HG03521 (cell line): ENCODE data around the gene ADGRD1.
A peak's percentile ranks its signal among the peaks of the same experiment; 100 is the strongest.

Experiments used
- ATAC-seq: cut with Tn5 transposase; IDR thresholded peaks from one replicate; pipeline ENCODE4 v1.9.1; 2021; ENCODE audit warnings: mild to moderate bottlenecking, moderate library complexity; ENCODE audit not compliant: unreplicated experiment

Gene ADGRD1

DNA sequence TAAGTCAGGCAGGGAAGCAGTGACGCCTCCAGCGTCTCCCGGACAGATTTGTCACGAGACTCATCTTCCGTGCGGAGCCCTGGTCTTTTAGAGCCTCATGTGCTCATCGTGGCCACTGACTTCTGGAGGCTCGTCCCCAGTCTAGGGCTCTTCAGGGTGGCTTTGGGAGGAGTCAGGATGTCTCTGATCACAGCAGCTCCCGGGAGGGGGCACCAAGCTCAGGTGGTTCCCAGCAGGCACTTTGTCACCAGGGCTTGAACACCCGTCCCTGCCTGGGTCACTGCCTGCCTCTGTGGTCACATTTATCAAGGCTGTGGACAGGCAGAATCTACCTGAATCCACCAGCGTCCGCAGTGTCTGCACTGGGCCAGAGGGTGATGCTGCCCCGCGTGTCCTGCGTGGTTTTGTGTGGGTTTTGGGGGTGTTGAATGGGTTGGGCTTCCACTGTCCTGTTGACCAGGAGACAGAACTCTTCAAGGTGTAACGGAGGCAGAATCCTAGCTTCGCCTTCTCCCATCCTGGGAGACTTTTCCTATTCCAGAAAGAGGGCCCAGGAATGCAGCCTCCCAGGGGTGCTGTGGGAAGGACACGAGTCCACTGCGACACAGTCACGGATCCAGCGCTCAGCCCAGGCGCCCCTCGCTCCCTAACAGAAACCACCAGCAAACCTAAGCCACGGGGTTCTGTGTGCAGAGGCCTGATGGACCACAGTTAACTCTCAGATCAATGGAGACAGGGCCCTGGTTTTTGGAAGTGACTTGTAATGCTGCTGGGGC lies 132.3 kb downstream of the ADGRD1 start:
- no peak for ATAC-seq

DNA sequence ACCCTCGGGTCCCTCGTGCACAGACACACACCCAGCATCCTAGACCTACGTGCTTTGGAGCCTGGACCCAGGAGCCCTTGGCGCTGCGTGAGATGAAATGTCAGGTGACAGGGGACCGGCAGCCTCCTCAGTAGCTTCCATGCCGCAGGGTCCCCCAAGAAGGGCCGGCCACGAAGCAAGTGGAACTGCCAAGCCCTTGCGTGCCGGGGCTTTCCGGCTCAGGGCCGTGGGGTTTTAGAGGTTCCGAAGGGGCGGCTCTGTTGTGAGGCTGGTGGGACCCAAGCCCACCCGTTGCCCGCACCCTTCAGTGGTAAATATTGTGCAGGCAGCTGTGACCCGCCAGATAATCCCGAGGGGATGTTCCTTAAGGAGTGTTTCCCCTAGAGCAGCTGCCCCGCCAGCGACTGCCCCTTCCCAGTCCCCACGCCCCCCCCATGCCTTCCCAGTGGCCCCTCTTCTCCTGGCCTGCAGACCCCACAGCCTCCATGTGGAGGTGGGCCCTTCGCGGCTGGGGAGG lies 133.7 kb downstream of the ADGRD1 start:
- no peak for ATAC-seq

GRCh38 chr12:131087991-131088700 lies 134.4 kb downstream of the ADGRD1 start:
- ATAC-seq: no peak

DNA sequence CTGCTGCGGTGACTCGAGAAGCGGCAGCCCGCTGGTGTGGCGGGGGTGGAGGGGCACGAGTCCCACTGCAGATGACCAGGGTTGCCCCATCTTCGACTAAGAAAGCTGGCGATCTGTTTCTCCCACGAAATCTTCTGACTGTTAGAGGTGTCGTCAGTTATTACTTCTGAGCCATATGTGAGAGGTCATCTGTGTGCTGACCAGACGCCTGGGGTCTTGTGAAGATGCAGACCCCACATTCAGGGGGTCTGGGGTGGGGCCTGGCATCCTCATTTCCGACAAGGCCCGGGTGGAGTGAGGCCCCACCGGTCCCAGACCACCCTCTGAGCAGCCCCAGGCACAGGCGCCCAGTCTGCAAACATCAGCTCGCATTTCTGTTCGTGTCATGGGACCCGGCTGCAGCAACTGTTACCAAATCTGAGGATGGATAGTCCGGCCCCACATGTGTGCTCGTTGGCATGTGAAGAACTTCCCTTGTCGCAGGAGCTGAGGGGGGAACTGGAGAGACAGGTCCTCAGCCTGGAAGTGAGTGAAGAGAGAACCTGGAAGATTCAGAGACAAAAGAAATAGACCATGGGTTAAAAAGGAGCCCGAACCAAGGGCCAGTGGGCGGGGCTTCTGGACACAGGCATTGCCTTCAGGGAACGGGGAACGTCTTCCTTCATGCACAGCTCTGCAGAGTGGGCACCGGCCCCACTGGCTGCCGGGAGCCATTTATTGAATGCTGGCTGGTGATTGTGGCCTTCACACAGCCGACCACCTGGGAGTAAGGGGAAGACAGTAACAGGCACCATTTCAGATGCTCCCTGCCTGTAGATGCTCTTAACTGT lies 135.2 kb downstream of the ADGRD1 start:
- no peak for ATAC-seq

- ATAC-seq: no peak
Measured at GRCh38 chr12:131089531-131090273, 136.0 kb downstream of the ADGRD1 start.

GRCh38 chr12:131090274-131091210 lies 136.8 kb downstream of the ADGRD1 start:
- ATAC-seq: no peak

DNA sequence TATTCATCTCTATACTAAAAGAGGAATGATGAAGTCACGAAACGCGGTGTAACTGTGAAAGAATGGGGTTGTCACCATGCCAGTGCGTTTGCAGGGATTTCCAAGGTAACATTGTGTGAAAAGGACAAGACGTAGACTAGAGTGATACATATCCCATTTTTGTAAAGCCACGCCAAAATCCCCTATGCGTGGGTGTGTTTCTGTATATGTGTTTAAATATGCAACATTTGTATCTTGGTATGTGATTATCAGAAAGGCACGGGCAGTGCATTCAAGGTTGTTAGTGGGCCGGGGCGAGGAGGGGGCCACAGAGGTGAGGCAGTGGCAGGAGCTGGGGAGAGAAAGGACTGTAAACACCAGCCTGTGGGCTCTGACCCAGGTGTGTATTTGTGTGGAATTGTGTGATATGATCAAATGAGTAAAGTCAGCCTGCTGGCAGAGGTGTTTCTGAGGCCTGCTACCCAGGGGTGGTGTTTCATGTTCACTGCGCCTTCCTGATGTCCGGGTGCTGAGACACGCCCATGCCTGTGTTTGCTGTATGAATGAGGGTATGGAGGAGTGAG lies 137.8 kb downstream of the ADGRD1 start:
- no peak for ATAC-seq

DNA sequence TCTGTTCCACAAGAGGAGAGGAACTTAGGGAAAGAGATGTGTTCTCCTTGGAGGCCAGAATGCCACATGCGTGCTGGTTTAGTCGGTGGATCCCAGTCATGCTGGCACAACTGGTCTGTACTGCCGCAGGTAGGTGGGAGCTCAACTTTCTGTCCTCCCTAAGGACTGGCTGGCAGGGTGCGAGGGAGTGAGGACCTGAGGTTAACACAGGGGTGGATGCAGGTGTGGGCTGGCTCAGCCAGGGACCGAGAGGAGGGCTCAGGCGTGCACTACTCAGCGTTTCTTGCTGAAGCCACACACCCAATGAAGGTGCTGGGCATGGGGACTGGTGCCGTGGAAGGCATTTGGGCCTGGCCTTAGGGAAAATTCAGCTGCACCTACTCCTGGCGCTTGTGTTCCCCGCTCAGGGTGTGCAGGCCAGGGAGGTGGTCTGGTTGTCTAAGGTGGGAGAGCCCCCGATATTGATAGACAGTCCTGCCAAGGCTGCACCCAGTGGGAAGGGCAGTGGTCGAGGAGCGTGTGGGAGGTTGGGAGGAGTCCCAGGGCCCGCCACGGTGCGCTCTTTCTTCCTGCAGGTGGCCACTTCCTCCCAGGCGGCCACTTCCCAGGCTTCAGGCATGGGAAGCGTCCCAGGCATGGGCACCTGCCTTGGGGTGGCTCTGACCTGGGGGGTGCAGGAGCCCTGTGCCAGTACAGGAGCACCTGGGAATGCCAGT lies 138.4 kb downstream of the ADGRD1 start:
- no peak for ATAC-seq

GRCh38 chr12:131092901-131093603 lies 139.3 kb downstream of the ADGRD1 start:
- peak; percentile 44 for ATAC-seq

DNA sequence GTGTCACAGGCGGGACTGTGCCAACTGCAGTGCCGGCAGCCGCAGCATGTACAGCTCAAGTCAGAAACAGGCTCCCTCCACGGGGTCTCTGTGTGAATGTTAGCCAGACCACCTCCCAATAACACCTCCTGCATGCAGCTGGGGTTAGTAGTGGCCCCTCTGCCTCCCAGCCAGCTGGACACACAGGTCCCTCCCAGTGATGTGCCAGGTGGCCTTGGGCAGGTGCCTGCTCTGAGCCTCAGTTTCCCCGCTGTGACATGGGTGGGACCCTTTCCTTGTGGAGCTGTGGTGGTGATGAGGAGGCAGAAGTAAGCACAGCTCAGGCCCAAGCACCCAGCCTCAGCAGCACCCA lies 139.9 kb downstream of the ADGRD1 start:
- no peak for ATAC-seq

DNA sequence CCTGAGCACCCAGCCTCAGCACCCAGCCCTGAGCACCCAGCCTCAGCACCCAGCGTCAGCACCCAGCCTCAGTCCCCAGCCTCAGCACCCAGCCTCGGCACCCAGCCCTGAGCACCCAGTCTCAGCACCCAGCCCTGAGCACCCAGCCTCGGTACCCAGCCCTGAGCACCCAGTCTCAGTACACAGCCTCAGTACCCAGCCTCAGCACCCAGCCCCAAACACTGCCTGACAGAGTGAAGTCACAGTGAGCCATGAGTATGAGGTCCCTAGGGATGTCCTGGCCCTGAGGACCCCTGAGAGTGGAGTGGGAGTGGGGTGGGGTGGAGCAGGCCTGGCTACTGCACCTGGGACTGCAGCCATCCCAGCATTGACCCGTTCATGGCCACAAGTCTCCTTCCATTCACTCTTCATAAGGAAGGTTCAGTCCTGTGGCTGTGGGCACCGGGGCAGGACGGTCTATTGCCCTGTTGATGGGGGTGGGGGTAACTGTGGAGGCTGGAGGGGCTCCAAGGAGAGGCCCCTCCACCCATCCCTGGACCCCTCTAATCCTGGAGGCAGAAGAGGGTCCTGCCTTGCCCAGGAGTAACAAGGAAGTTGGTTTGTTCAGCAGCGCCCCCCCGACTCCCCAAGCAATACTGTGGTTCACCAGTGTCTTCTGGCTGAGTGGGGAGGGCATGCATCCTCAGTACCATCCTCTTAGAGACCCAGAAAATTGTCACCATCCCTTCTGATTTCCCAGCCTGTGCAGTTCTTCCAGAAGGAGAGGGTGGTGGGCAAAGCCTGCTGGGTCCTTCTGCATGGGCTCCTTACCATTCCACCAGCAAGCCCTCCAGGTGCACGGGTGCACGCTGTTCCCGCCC lies 140.5 kb downstream of the ADGRD1 start:
- ATAC-seq: no peak

GRCh38 chr12:131094831-131095805 lies 141.4 kb downstream of the ADGRD1 start:
- no peak for ATAC-seq

- no peak for ATAC-seq
Measured at GRCh38 chr12:131095826-131096680, 142.3 kb downstream of the ADGRD1 start.

DNA sequence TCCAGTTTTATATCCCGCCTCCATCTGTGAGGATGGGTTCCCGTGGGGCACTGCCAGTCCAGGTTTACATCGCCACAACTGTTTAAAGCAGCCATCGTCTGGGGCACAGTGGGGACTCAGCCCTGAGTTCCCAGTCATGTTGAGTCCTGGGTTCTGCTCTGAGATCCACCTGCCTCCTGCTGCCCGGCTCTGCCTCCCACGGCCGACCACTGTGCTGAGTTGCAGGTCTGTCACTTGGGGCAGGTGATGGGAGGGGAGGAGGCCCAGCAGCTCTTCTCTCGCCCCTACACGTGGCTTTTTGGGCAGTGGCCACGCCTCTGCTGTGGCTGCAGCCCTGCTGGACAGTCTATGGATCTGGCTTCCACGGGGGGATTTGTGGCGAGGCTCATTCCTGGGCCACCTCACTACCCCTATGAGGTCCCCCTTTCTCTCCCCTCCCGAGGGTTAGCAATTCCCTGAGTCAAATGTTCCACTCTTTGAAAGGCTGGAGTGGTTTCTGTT lies 143.0 kb downstream of the ADGRD1 start:
- ATAC-seq: no peak
